Measurements from ENCODE around the gene LILRB1. TPM values are rescaled to one million over a fixed set of nuclear protein-coding genes. Genes with fewer than 3 reads are reported as not detected.

Gene LILRB1
- total and polyA plus RNA-seq, 9 of the 15 experiments (the other 6 are each of a cell fraction or from before 2014, with no cell fraction given): not detected

- peak in 2 of 4 experiments; percentile 43 to 69 for DNase-seq (ENCODE audit: extremely low read depth in 1 of 4, low spot score in 3 of 4)
- Histone ChIP-seq H4K20me1 (replicated peaks; ENCODE audit: control insufficient read depth, insufficient read depth, low read length) (no peaks in the 10 kb centered on the region), H3K9me1 (ENCODE audit: control insufficient read depth, insufficient read depth, low read length) (no peaks in the 10 kb centered on the region), H3K79me2 (ENCODE audit: control insufficient read depth, insufficient read depth, low read length) (no peaks in the 10 kb centered on the region), H3K27me3 (ENCODE audit: control insufficient read depth in 2 of 2, insufficient read depth in 2 of 2, low read length in 2 of 2) (peaks cover 4 to 24% of the 10 kb centered on the region in 2 experiments; a peak in 3 of 5 replicates), H3K9ac (ENCODE audit: insufficient read depth in 1 of 2, low read depth in 2 of 2, low read length in 2 of 2) (no peak overlapping the region), H3K4me2 (ENCODE audit: insufficient read depth, low read length) (peak overlapping the region; percentile 16; the same call in 1 of the 2 replicates), H3K27ac (ENCODE audit: extremely low read depth, low read depth, low read length) (no peak overlapping the region), H3K36me3 (ENCODE audit: control insufficient read depth, insufficient read depth, low read length) (no peaks in the 10 kb centered on the region), H3K9me3 (replicated peaks; ENCODE audit: control insufficient read depth, insufficient read depth, low read depth, low read length) (no peaks in the 10 kb centered on the region), H2AFZ (ENCODE audit: low read depth, low read length) (no peak overlapping the region), H3K4me1 (replicated peaks in 1 of 2; ENCODE audit: control insufficient read depth in 2 of 2, insufficient read depth in 2 of 2, low read length in 2 of 2) (peaks cover 0 to 11% of the 10 kb centered on the region in 2 experiments; a peak in 3 of 5 replicates), H3K4me3 (no peak overlapping the region)
- ATAC-seq: peak; percentile 68
- POLR2A ChIA-PET: interaction anchor here (0.5 to 1.0 kb wide), 3 partner anchors 12 to 400 kb away, joined by 3 to 4 read pairs (median 4); no protein-coding TSS in a partner anchor
- WGBS (ENCODE audit: insufficient coverage, low coverage, missing lambda C conversion rate): 5% methylated on average over 14 of the region's 14 CpGs
- no TSS peak for BruUV-seq (replicated peaks)
- intact Hi-C loops (cut with micrococcal nuclease): no loop called here
- in situ Hi-C loops (cut with MboI): loop anchor here (25.0 kb wide), 1 partner anchor 783 kb away; the partner anchor contains the start of gene SHISA7
- CTCF ChIA-PET (ENCODE audit: low intra/inter-chr PET ratio): no interaction called here
- FAIRE-seq: peak; percentile 71
- TF ChIP-seq ZNF174 (CRISPR knock-in tag; IDR thresholded peaks at IDR 0.05) (no peak), ZNF316 (IDR thresholded peaks at IDR 0.05) (no peak), E2F4 (CRISPR knock-in tag; IDR thresholded peaks at IDR 0.05; ENCODE audit: low read depth) (no peak), TBP (optimal IDR thresholded peaks at IDR 0.05; ENCODE audit: low read depth, low read length) (no peak), FOS (IDR thresholded peaks at IDR 0.05; ENCODE audit: extremely low read depth, insufficient read length) (no peak), ZNF280B (CRISPR knock-in tag; IDR thresholded peaks at IDR 0.05) (no peak), CCNT2 (IDR thresholded peaks at IDR 0.05; ENCODE audit: borderline replicate concordance, extremely low read depth, insufficient read length, low read depth, low read length) (no peak), RAD51 (IDR thresholded peaks at IDR 0.05; ENCODE audit: borderline replicate concordance, low read depth) (no peak), ATF1 (CRISPR knock-in tag; IDR thresholded peaks at IDR 0.05) (no peak), ATF1 (tag; IDR thresholded peaks at IDR 0.05) (peak; percentile 59; the same call in 1 of the 2 replicates), STAT5A (IDR thresholded peaks at IDR 0.05; ENCODE audit: borderline replicate concordance, low read length) (peak; percentile 35; the same call in 1 of the 2 replicates), TFAP4 (CRISPR knock-in tag; IDR thresholded peaks at IDR 0.05; ENCODE audit: borderline replicate concordance) (peak; percentile 96), PREB (CRISPR knock-in tag; IDR thresholded peaks at IDR 0.05) (0 out of 2 replicates have a peak, but pooled peaks have one; percentile 78), ELK1 (CRISPR knock-in tag; IDR thresholded peaks at IDR 0.05) (no peak), XRCC5 (IDR thresholded peaks at IDR 0.05; ENCODE audit: low read depth, low read length) (peak; percentile 54; the same call in 1 of the 2 replicates)
These were observed 24.4 kb downstream of the LILRB1 start for GRCh38 chr19:54654447-54655321.
